Measurements from ENCODE around the gene TMBIM4.
A peak's percentile ranks its signal among the peaks of the same experiment; 100 is the strongest.
"Not testable (repeated sequence)": the region's sequence is repeated elsewhere in the genome, so short reads cannot be mapped to it uniquely, and the experiment has no call there.

The TMBIM4 gene

GRCh38 chr12:66190519-66191370, 20.9 kb upstream of the TMBIM4 start:
- peak; percentile 71 for DNase-seq (ENCODE audit: low read depth)
- H3K4me3 ChIP-seq (ENCODE audit: low read length), result no peak overlapping the region
- no peak for TF ChIP-seq CTCF (IDR thresholded peaks at IDR 0.05; ENCODE audit: insufficient read depth, low read depth, low read length, missing control alignments)

DNA sequence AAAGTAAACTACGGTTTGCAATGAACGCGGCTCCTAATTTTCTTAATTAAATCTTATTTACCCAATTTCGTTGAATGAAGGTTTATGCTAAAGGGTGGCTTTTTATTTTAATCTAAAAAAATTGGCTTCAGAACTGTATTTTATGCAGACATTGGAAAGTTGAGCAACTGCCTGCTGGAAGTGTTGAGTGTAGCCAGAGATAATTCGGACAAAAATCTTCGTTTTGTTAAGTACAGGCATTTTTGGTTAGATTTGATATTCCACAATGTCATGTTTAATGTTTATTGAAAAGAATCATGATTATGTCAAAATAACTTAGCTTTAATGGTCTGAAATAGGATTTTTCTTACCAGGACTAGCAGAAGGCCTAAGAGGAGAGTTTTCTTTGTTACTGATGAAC, 20.1 kb upstream of the TMBIM4 start:
- H3K4me3 ChIP-seq (ENCODE audit: low read length), result no peak overlapping the region
- DNase-seq (ENCODE audit: low read depth), result no peak
- TF ChIP-seq CTCF (IDR thresholded peaks at IDR 0.05; ENCODE audit: insufficient read depth, low read depth, low read length, missing control alignments), result no peak

DNA sequence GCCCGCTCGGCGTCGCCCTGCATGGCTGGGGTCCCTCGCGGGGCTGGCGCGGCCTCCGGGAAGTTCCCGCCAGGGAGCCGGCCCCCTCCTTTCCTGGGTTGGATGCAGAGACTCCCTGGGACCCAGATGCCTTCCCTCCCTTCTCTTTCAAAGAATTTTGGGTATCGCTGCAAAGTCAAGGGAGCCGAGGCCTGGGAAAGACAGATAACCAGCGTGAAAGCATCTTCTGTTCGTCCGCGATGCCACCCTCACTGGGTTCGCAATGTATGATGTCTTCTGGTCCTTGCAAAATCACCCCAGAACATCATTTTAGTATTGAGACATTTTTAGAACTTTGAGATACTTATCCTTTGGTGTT, 19.7 kb upstream of the TMBIM4 start:
- peak overlapping the region; percentile 18 for H3K4me3 ChIP-seq (ENCODE audit: low read length)
- no peak for DNase-seq (ENCODE audit: low read depth)
- no peak for TF ChIP-seq CTCF (IDR thresholded peaks at IDR 0.05; ENCODE audit: insufficient read depth, low read depth, low read length, missing control alignments)

- DNase-seq (ENCODE audit: low read depth), result peak; percentile 48
- H3K4me3 ChIP-seq (ENCODE audit: low read length), result peak within 1 kb of the TSS; percentile 45
- TF ChIP-seq CTCF (IDR thresholded peaks at IDR 0.05; ENCODE audit: insufficient read depth, low read depth, low read length, missing control alignments), result no peak
Observed at GRCh38 chr12:66188584-66189485, 19.0 kb upstream of the TMBIM4 start, which contains the start of gene IRAK3. IRAK3 (plus strand) TSS chr12:66189214; CDS start chr12:66189300, 86 bp downstream.

DNA sequence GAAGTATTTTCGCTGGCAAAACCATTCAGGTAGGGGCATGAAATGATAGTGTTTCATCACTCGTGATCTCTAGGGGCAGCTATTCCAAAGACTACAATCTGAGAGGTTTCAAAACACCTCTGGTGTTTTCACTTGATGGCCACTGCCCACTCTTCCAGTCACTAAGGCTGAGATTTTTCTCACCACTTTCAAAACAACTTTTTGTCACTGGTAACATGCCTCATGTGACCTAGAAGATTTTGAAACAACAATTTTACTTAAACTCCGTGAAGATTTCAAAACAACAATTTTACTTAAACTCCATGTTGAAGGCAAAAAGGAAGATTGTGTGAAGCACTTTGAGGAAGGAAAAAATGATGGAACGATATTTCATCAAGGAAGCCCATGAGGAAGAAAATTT, 18.0 kb upstream of the TMBIM4 start:
- no peak overlapping the region for H3K4me3 ChIP-seq (ENCODE audit: low read length)
- no peak for DNase-seq (ENCODE audit: low read depth)
- TF ChIP-seq CTCF (IDR thresholded peaks at IDR 0.05; ENCODE audit: insufficient read depth, low read depth, low read length, missing control alignments), result no peak

DNA sequence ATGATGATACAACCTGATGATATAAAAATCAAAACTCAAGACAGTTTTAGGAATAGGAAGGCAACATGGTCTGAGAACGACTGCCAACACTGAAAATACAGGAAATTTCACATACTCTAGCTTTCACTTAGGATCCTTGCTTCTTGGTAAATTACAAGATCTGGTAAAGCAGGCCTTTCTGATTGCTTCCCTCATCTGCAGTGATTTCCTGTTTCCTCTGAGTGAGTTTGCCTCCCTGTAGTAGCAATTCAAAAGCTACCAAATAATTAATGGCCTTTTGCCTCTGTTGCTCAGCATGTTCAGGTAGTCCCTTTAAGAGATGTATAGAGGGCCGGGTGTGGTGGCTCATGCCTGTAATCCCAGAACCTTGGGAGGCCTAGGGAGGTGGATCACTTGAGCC, 17.2 kb upstream of the TMBIM4 start:
- H3K4me3 ChIP-seq (ENCODE audit: low read length), result no peak overlapping the region
- no peak for TF ChIP-seq CTCF (IDR thresholded peaks at IDR 0.05; ENCODE audit: insufficient read depth, low read depth, low read length, missing control alignments)
- no peak for DNase-seq (ENCODE audit: low read depth)

DNA sequence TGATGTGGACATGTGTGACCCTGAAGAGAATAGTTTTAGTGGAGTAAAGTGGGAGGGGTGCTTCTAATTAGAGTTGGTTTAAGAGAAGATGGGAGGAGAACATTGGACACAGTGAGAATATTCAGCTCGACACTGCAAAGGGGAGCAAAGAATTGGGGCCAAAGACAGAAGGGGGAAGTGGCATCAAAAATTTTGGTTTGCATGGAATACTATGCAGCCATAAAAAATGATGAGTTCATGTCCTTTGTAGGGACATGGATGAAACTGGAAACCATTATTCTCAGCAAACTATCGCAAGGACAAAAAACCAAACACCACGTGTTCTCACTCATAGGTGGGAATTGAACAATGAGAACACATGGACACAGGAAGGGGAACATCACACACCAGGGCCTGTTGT, 15.0 kb upstream of the TMBIM4 start:
- not testable (repeated sequence) for DNase-seq (ENCODE audit: low read depth); H3K4me3 ChIP-seq (ENCODE audit: low read length)
